ENCODE measurements around the gene PLPPR1. TPM values are rescaled to one million over a fixed set of nuclear protein-coding genes. Genes with fewer than 3 reads are reported as not detected.

Gene PLPPR1
- total and polyA plus RNA-seq, 2 of the 4 experiments (the other 2 are of a cell fraction): not detected

DNA sequence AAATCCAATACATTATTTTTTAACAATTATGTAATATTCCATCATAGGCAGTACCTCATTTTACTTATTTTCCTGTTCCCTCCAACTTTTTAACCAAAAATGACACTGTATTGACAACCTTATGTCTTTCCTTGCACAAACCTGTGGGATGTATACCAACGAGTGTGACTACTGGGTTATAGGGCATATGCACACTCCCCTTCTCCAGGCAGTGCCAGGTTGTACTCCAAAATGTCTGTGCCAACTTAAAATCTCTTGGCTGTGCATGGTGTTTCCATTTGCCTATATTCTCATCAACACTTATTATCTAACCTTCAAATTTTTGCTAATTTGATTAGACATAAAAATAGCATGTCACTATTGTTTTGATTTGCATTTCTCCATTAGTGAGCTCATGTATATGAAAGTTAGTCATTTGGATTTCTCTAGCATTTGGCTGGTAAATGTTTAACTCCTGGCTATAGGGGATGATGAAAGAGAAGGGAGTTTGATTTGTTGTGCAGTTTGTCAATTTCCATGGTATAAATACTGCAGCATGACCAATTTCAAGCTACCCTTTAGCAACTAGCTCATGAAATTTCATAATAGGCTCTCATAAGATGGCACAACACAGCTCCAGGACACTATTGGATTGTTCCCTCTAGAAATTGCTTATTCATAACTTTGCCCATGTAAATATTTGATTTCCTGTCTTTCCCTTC, 226.4 kb downstream of the PLPPR1 start:
- ChIA-PET POLR2A (ENCODE audit: unreplicated experiment) (no interaction called here), CTCF (no interaction called here)
- Histone ChIP-seq H2BK20ac (ENCODE audit: low read depth, low read length) (no peak overlapping the region), H3K18ac (ENCODE audit: low read depth, low read length) (no peak overlapping the region), H3K4me2 (ENCODE audit: low read depth, low read length) (no peak overlapping the region), H3K9me1 (ENCODE audit: insufficient read depth, low read length) (no peaks in the 10 kb centered on the region), H3K9me3 (ENCODE audit: control insufficient read depth, insufficient read depth, low read length) (no peaks in the 10 kb centered on the region), H3K27ac (ENCODE audit: insufficient read depth, low read length) (no peak overlapping the region), H4K91ac (ENCODE audit: insufficient read depth, low read depth, low read length) (no peak overlapping the region), H3K4me1 (ENCODE audit: control insufficient read depth, insufficient read depth, low read length) (no peaks in the 10 kb centered on the region), H3K4me3 (ENCODE audit: insufficient read depth, low read depth, low read length) (no peak overlapping the region), H2AK9ac (replicated peaks; ENCODE audit: low read depth, low read length, poor library complexity) (no peak overlapping the region), H4K20me1 (ENCODE audit: insufficient read depth, low read length) (no peaks in the 10 kb centered on the region), H2BK15ac (ENCODE audit: low read depth, low read length) (no peak overlapping the region), H3K56ac (ENCODE audit: extremely low read depth, insufficient read depth, low read length) (no peak overlapping the region), H3K27me3 (ENCODE audit: control insufficient read depth, insufficient read depth, low read length) (no peaks in the 10 kb centered on the region), H3K4ac (ENCODE audit: low read depth, low read length) (no peak overlapping the region), H2AFZ (replicated peaks; ENCODE audit: low read length, poor library complexity) (no peak overlapping the region), H3K9ac (ENCODE audit: low read depth, low read length) (no peak overlapping the region), H3K14ac (replicated peaks; ENCODE audit: low read depth, low read length) (no peak overlapping the region), H3K36me3 (ENCODE audit: control insufficient read depth, insufficient read depth, low read length) (no peaks in the 10 kb centered on the region), H3K23ac (ENCODE audit: low read depth, low read length) (no peak overlapping the region), H2BK5ac (ENCODE audit: low read depth, low read length, poor library complexity, severe bottlenecking) (no peak overlapping the region), H3K79me1 (ENCODE audit: low read depth in 1 of 2, low read length in 2 of 2) (no peaks in the 10 kb centered on the region), H4K8ac (ENCODE audit: low read depth in 2 of 2, low read length in 2 of 2) (no peak overlapping the region), H4K5ac (ENCODE audit: low read depth, low read length) (no peak overlapping the region), H2AK5ac (ENCODE audit: low read depth, low read length) (no peak overlapping the region), H2BK120ac (ENCODE audit: low read depth, low read length) (no peak overlapping the region)
- no CpG with 5 or more reads among the region's 1 CpG for WGBS, 2 experiments (ENCODE audit: extremely low coverage in 2 of 2, insufficient read length in 1 of 2)
- TF ChIP-seq NFE2L2 (IDR thresholded peaks at IDR 0.05; ENCODE audit: low read depth, low read length) (no peak), BHLHE40 (IDR thresholded peaks at IDR 0.05; ENCODE audit: low read depth, low read length) (no peak), MAFK (IDR thresholded peaks at IDR 0.05; ENCODE audit: low read depth, low read length) (no peak), RAD21 (IDR thresholded peaks at IDR 0.05; ENCODE audit: low read length) (no peak), MXI1 (IDR thresholded peaks at IDR 0.05; ENCODE audit: borderline replicate concordance, low read depth, low read length) (no peak)
- DNase-seq (no peak), ATAC-seq (ENCODE audit: low read depth) (no peak)
- intact Hi-C loops (cut with micrococcal nuclease): no loop called here
- in situ Hi-C loops (cut with MboI; ENCODE audit: low sequenced_read_pairs): no loop called here
- no TSS peak for BruUV-seq (replicated peaks)
- dilution Hi-C loops (cut with HindIII; ENCODE audit: low sequenced_read_pairs, unreplicated experiment): no loop called here
